Suprapubic skin (tissue), 4 donors: ENCODE data around the gene PPP1R1A. TPM values are rescaled to one million over a fixed set of nuclear protein-coding genes. Genes with fewer than 3 reads are reported as not detected.

Source experiments
- DNase-seq, 2 donors: peaks; one replicate each; pipeline ENCODE4 v3.0.0-alpha.2; 2019; ENCODE audit warnings: low spot score in 2 of 2
- H3K27ac ChIP-seq: fragments of 200-600 bp; sonication (generic); one replicate; pipeline ENCODE4 v1.5.1; 2019
- H3K27me3 ChIP-seq: fragments of 200-600 bp; sonication (generic); one replicate; pipeline ENCODE4 v1.5.1; 2019
- H3K36me3 ChIP-seq: fragments of 200-600 bp; sonication (generic); one replicate; pipeline ENCODE4 v1.5.1; 2019
- H3K4me1 ChIP-seq: fragments of 200-600 bp; sonication (generic); one replicate; pipeline ENCODE4 v1.5.1; 2019
- H3K4me3 ChIP-seq: fragments of 200-600 bp; sonication (generic); one replicate; pipeline ENCODE4 v1.5.1; 2019; ENCODE audit warnings: mild to moderate bottlenecking
- H3K9me3 ChIP-seq: fragments of 200-600 bp; sonication (generic); one replicate; pipeline ENCODE4 v1.5.1; 2019
- CTCF ChIP-seq, 2 donors: fragments of 200-600 bp in 1 of 2; fragments of 450-650 bp in 1 of 2; sonication (generic) in 1 of 2; IDR thresholded peaks; one replicate each; pipeline ENCODE4 v1.5.1; 2016 to 2019; ENCODE audit warnings: antibody characterized with exemption in 2 of 2, mild to moderate bottlenecking in 1 of 2, moderate library complexity in 1 of 2
- EP300 ChIP-seq: sonication (generic); formaldehyde crosslinking; IDR thresholded peaks from one replicate; pipeline ENCODE4 v1.6.1; 2017; ENCODE audit warnings: antibody characterized with exemption
- POLR2A ChIP-seq, 2 donors: fragments of 450-650 bp; IDR thresholded peaks; one replicate each; pipeline ENCODE4 v1.6.1; 2017; ENCODE audit warnings: antibody characterized with exemption in 2 of 2, mild to moderate bottlenecking in 2 of 2, moderate library complexity in 2 of 2
- POLR2AphosphoS5 ChIP-seq, 3 donors: sonication (generic); formaldehyde crosslinking; IDR thresholded peaks; one replicate each; pipeline ENCODE4 v1.6.1; 2017; ENCODE audit warnings: antibody characterized with exemption in 3 of 3
- WGBS: methylation state at CpG from one replicate; pipeline ENCODE4 v1.1.5; 2018; 5-methylcytosine and 5-hydroxymethylcytosine counted together
- total RNA-seq, 4 donors: library from RNA; depleted of rRNA; stranded (reverse); fragments of >200 nt; gene quantifications; one replicate each; pipeline ENCODE4 v1.1.0, GENCODE V29; 2016

Gene PPP1R1A
- total RNA-seq, 4 donors from 2014 or later, result 3.5 to 11.0 (median 5.9) TPM

GRCh38 chr12:54571193-54572188 is 17.0 kb downstream of the PPP1R1A start:
- WGBS, result 75% methylated on average over 10 of the region's 10 CpGs
- Histone ChIP-seq H3K27me3 (no peaks in the 10 kb centered on the region), H3K9me3 (no peaks in the 10 kb centered on the region), H3K27ac (no peak overlapping the region), H3K4me3 (no peak overlapping the region), H3K4me1 (no peaks in the 10 kb centered on the region), H3K36me3 (peaks cover 9% of the 10 kb centered on the region)
- TF ChIP-seq EP300 (no peak), CTCF (IDR thresholded peaks at IDR 0.05) (no peak), POLR2A (IDR thresholded peaks at IDR 0.05) (no peak), POLR2AphosphoS5 (IDR thresholded peaks at IDR 0.05) (no peak)
- no peak for DNase-seq

- WGBS, result 95% methylated on average over 4 of the region's 4 CpGs
- no peak overlapping the region for H3K4me3 ChIP-seq
- no peaks in the 10 kb centered on the region for H3K9me3 ChIP-seq
Measured at GRCh38 chr12:54569995-54570528, 18.4 kb downstream of the PPP1R1A start.

DNA sequence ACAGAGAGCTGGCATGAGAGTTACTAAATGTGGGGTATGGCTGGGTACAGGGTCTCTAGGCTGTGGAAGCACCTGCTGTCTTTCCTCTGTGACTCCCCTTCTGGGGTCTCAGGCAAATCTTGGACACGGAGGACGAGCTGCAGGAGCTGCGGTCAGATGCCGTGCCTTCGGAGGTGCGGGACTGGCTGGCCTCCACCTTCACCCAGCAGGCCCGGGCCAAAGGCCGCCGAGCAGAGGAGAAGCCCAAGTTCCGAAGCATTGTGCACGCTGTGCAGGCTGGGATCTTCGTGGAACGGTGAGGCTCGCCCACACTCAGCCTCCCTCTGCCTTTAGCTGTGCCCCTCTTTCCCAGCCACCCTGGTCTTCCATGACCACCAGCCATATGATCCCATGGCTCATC is 19.4 kb downstream of the PPP1R1A start:
- Histone ChIP-seq H3K27ac (no peak overlapping the region), H3K9me3 (no peaks in the 10 kb centered on the region), H3K36me3 (peaks cover 9% of the 10 kb centered on the region), H3K4me1 (no peaks in the 10 kb centered on the region), H3K4me3 (no peak overlapping the region), H3K27me3 (no peaks in the 10 kb centered on the region)
- 92% methylated on average over 14 of the region's 14 CpGs for WGBS
- TF ChIP-seq EP300 (no peak), CTCF (IDR thresholded peaks at IDR 0.05) (no peak), POLR2AphosphoS5 (IDR thresholded peaks at IDR 0.05) (no peak), POLR2A (IDR thresholded peaks at IDR 0.05) (no peak)
- no peak for DNase-seq

More at GRCh38 chr12:54569995-54570528, 18.4 kb downstream of the PPP1R1A start:
- no peak for DNase-seq
- H3K27me3 ChIP-seq, result no peaks in the 10 kb centered on the region
- no peaks in the 10 kb centered on the region for H3K4me1 ChIP-seq
- peaks cover 9% of the 10 kb centered on the region for H3K36me3 ChIP-seq
- no peak for TF ChIP-seq EP300
- TF ChIP-seq CTCF (IDR thresholded peaks at IDR 0.05), result no peak
- TF ChIP-seq POLR2AphosphoS5 (IDR thresholded peaks at IDR 0.05), result no peak
- TF ChIP-seq POLR2A (IDR thresholded peaks at IDR 0.05), result no peak
- no peak overlapping the region for H3K27ac ChIP-seq

- no peak for TF ChIP-seq POLR2A (IDR thresholded peaks at IDR 0.05)
- no peak for TF ChIP-seq CTCF (IDR thresholded peaks at IDR 0.05)
- no peak for TF ChIP-seq EP300
- no peak for TF ChIP-seq POLR2AphosphoS5 (IDR thresholded peaks at IDR 0.05)
- H3K4me3 ChIP-seq, result no peak overlapping the region
- H3K27me3 ChIP-seq, result no peaks in the 10 kb centered on the region
- H3K4me1 ChIP-seq, result no peaks in the 10 kb centered on the region
- no peaks in the 10 kb centered on the region for H3K9me3 ChIP-seq
- H3K27ac ChIP-seq, result no peak overlapping the region
- no peaks in the 10 kb centered on the region for H3K36me3 ChIP-seq
- no peak for DNase-seq
- WGBS, result 81% methylated on average over 5 of the region's 5 CpGs
Measured at GRCh38 chr12:54566792-54567191, 21.7 kb downstream of the PPP1R1A start.

DNA sequence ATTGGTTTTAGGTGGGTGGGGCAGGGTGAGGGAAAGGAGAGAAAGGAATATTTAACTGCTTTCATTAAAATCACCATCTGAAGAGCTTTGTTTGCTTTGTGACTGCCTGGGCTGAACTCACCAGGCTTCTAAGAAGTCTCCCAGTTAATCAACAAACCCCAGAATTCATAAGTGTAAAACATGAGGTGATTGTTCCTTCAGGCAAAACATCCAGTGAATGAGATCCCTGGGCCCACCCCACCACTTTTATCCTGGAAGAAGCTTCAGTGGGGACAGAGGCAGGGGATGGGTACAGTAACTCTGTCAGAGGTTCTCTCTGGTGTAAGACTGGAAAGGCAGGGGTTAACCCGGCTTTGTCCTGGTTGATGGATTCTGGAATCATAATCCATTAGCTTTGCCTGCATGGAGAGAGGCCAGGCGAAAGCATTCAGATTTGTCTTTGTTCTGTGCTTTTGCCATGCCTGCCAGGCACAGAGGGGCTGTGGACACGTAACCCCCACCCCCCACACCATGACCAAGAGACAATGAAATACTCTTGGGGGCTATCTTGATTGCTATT is 22.4 kb downstream of the PPP1R1A start:
- no peak overlapping the region for H3K27ac ChIP-seq
- DNase-seq, result no peak
- no peaks in the 10 kb centered on the region for H3K36me3 ChIP-seq
- no peaks in the 10 kb centered on the region for H3K9me3 ChIP-seq
- 67% methylated on average over 3 of the region's 3 CpGs for WGBS
- no peak overlapping the region for H3K4me3 ChIP-seq
- no peaks in the 10 kb centered on the region for H3K27me3 ChIP-seq
- TF ChIP-seq EP300 (no peak), POLR2AphosphoS5 (IDR thresholded peaks at IDR 0.05) (no peak), POLR2A (IDR thresholded peaks at IDR 0.05) (no peak)
- no peaks in the 10 kb centered on the region for H3K4me1 ChIP-seq
